Smooth muscle cell (in vitro differentiated cells): ENCODE measurements around the gene HECW1. TPM values are rescaled to one million over a fixed set of nuclear protein-coding genes. Genes with fewer than 3 reads are reported as not detected.

Experiments
- DNase-seq: peaks from one replicate; lab custom pipeline; 2025; ENCODE audit not compliant: unreplicated experiment; lab: John Stamatoyannopoulos, UW
- H2AFZ ChIP-seq: fragments of 200-600 bp; sonication (generic); 2 replicates; pipeline ENCODE4 v1.6.0; 2016; ENCODE audit warnings: antibody characterized with exemption, low read depth, mild to moderate bottlenecking
- H3F3A ChIP-seq: fragments of 200-600 bp; sonication (generic); 2 replicates; pipeline ENCODE4 v1.6.0; 2017; ENCODE audit warnings: antibody characterized with exemption, low read depth
- H3K27ac ChIP-seq: fragments of 200-600 bp; sonication (generic); 2 replicates; pipeline ENCODE4 v1.5.1; 2016; ENCODE audit warnings: low read depth, mild to moderate bottlenecking
- H3K27me3 ChIP-seq: fragments of 200-600 bp; sonication (generic); 2 replicates; pipeline ENCODE4 v1.6.1; 2016; ENCODE audit warnings: low read depth, mild to moderate bottlenecking
- H3K36me3 ChIP-seq: fragments of 200-600 bp; sonication (generic); 2 replicates; pipeline ENCODE4 v1.5.1; 2016; ENCODE audit warnings: low read depth
- H3K4me1 ChIP-seq: fragments of 200-600 bp; sonication (generic); 2 replicates; pipeline ENCODE4 v1.5.1; 2016; ENCODE audit warnings: low read depth
- H3K4me2 ChIP-seq: fragments of 200-600 bp; sonication (generic); 2 replicates; pipeline ENCODE4 v1.6.0; 2016; ENCODE audit warnings: mild to moderate bottlenecking
- H3K4me3 ChIP-seq: fragments of 200-600 bp; sonication (generic); 2 replicates; pipeline ENCODE4 v1.5.1; 2016; ENCODE audit warnings: mild to moderate bottlenecking
- H3K79me2 ChIP-seq: fragments of 200-600 bp; sonication (generic); 2 replicates; pipeline ENCODE4 v1.6.0; 2016; ENCODE audit warnings: low read depth, mild to moderate bottlenecking
- H3K9ac ChIP-seq: fragments of 200-600 bp; sonication (generic); 2 replicates; pipeline ENCODE4 v1.6.0; 2016; ENCODE audit warnings: low read depth
- H3K9me3 ChIP-seq: fragments of 200-600 bp; sonication (generic); replicated peaks from 2 replicates; pipeline ENCODE4 v1.5.1; 2016; ENCODE audit warnings: low read depth
- H4K20me1 ChIP-seq: fragments of 200-600 bp; sonication (generic); 2 replicates; pipeline ENCODE4 v1.6.0; 2016; ENCODE audit warnings: low read depth
- WGBS: methylation state at CpG from one replicate; pipeline ENCODE4 v1.1.7; 2016; ENCODE audit warnings: low lambda C conversion rate; 5-methylcytosine and 5-hydroxymethylcytosine counted together
- polyA plus RNA-seq: library from polyadenylated mRNA; unstranded; fragments of >200 nt; fragmentation: Nextera tagmentation; extraction: Ambion mirVana; gene quantifications from 2 replicates; pipeline ENCODE4 v1.2.1, GENCODE V29; 2016
- total RNA-seq: library from RNA; depleted of rRNA; stranded (reverse); fragments of >200 nt; gene quantifications from 2 replicates; pipeline ENCODE4 v1.2.3, GENCODE V29; 2014
- TF ChIP-seq, protein P1 (sequence below): fragments of 200-600 bp; sonication (generic); IDR thresholded peaks from 2 replicates; pipeline ENCODE4 v1.5.1; 2017; ENCODE audit warnings: borderline replicate concordance, mild to moderate bottlenecking, antibody characterized with exemption; ENCODE audit not compliant: insufficient read depth, poor library complexity, severe bottlenecking

HECW1 gene
- total and polyA plus RNA-seq, 2 experiments from 2014 or later = 0.09 to 0.49 TPM

DNA sequence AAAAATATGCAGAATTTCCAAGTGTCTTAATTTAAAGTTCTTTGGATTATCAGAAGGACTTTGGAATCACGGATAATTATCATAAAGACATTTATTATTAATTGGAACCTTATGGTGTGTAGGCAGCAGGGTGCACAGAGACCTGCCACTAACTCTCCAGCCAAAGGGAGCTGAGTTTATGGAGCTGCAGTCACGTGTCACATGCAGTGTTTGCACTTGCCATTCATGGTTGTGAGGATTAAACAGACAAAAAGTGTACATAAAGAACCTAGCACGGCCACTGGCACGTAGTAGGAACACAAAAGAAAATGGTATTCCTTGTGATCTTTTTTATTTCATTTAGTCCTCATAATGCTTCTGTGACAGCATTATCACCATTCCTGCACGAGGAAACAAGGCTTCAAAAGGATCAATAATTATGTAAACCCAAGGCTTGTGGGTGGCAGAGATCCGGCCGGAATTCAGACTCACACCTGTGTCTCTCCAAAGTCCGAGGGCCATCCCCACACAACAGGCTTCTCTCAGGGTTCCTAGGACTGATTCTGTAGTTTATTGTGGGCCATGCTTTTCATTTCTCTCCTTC is 326.5 kb downstream of the HECW1 start:
- Histone ChIP-seq H4K20me1 (no peaks in the 10 kb centered on the region), H3K79me2 (no peaks in the 10 kb centered on the region), H3K4me2 (no peak overlapping the region)

DNA sequence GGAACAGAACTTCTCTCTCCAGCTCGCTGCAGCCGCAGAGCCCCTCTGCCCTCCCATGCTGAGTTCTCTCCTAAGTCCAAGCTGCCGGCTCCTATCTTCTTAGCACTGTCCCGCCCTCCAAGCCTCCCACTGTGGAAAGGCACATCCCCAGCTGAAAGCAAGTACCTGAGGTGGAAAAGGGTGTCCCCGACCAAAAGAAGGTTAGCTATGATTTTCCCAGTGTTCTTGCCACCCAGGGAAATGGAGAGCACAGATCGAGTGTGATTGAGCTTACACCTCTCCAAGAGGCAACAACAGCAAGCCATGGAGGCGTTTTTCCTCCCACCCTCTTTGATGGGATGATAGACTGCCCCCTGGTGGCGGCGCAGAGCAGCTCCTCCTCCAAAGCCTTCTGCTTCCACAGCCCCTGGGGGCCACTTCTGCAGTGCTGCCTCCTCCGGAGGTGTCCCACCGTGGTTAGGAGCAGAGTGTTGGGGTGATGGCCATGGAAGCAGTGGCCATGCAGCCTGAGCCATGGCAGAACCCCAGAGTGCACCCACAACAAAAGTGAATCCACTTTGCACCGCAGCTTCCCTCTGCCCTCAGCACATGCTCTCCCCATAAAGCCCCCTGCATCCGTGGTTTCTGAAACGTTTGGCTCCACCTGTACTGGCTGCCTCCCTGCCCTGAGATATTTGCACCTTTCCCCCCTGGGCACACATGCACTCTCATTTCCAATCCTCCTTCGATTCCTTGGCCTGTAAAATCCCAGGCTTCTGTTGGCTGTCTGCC is 327.4 kb downstream of the HECW1 start:
- no peak overlapping the region for H3K27ac ChIP-seq
- no peak for DNase-seq
- no peaks in the 10 kb centered on the region for H3K4me1 ChIP-seq
- H3K36me3 ChIP-seq = no peaks in the 10 kb centered on the region
- TF ChIP-seq, protein P1, sequence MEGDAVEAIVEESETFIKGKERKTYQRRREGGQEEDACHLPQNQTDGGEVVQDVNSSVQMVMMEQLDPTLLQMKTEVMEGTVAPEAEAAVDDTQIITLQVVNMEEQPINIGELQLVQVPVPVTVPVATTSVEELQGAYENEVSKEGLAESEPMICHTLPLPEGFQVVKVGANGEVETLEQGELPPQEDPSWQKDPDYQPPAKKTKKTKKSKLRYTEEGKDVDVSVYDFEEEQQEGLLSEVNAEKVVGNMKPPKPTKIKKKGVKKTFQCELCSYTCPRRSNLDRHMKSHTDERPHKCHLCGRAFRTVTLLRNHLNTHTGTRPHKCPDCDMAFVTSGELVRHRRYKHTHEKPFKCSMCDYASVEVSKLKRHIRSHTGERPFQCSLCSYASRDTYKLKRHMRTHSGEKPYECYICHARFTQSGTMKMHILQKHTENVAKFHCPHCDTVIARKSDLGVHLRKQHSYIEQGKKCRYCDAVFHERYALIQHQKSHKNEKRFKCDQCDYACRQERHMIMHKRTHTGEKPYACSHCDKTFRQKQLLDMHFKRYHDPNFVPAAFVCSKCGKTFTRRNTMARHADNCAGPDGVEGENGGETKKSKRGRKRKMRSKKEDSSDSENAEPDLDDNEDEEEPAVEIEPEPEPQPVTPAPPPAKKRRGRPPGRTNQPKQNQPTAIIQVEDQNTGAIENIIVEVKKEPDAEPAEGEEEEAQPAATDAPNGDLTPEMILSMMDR = peak; percentile 81
- H4K20me1 ChIP-seq = no peaks in the 10 kb centered on the region
- WGBS = 59% methylated on average over 14 of the region's 15 CpGs
- no peak overlapping the region for H3K9ac ChIP-seq
- H3K4me3 ChIP-seq = no peak overlapping the region
- H2AFZ ChIP-seq = no peak overlapping the region
- H3F3A ChIP-seq = no peaks in the 10 kb centered on the region
- no peaks in the 10 kb centered on the region for H3K9me3 ChIP-seq
- no peaks in the 10 kb centered on the region for H3K27me3 ChIP-seq
- no peaks in the 10 kb centered on the region for H3K79me2 ChIP-seq
- H3K4me2 ChIP-seq = no peak overlapping the region

More for the DNA sequence above, 326.5 kb downstream of the HECW1 start:
- WGBS = 83% methylated on average over 8 of the region's 8 CpGs
- H3F3A ChIP-seq = no peaks in the 10 kb centered on the region
- H3K4me1 ChIP-seq = no peaks in the 10 kb centered on the region
- H2AFZ ChIP-seq = no peak overlapping the region
- no peaks in the 10 kb centered on the region for H3K27me3 ChIP-seq
- H3K4me3 ChIP-seq = no peak overlapping the region
- TF ChIP-seq, protein P1 = no peak
- DNase-seq = no peak
- H3K36me3 ChIP-seq = no peaks in the 10 kb centered on the region
- H3K9ac ChIP-seq = no peak overlapping the region
- H3K27ac ChIP-seq = no peak overlapping the region
- no peaks in the 10 kb centered on the region for H3K9me3 ChIP-seq

DNA sequence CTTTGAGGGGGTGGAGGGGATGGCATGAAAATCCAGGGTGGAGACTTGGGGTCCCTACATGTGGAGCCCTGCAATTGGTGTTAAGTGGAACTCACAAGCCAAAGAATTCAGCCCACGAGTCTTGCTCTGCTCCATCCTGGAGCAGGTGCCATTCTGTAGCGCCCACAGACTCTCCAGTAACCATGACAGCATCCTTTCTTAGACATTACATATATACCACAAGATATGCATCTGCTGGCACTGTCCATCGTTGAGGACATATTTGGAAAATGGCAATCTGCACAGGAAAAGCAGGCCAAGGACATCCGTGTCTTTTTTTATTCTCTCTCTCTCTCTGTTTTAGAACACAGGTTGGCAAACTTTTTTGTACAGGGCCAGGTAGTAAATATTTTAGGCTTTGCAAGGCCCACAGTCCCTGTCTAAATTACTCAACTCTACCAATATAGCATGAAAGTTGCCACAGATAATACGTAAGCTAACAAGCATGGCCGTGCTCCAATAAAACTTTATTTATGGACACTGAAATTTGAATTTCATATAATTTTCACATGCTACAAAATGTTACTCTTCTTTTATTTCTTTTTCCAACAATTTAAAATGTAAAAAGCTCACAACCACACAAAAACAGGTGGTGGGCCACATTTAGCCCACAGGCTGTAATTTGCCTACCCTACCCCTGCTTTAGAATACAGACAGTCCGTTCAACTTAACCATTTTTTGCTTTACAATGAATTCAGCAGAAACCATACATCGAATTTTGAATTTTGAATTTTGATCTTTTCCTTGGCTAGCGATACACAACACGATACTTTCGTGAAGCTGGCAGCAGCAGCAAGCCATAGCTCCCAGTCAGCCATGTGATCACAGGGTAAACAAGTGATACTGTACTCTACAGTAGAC is 329.0 kb downstream of the HECW1 start:
- no peaks in the 10 kb centered on the region for H4K20me1 ChIP-seq
- no peak overlapping the region for H3K4me3 ChIP-seq
- no peak overlapping the region for H3K4me2 ChIP-seq
- no peak overlapping the region for H3K9ac ChIP-seq
- H3K4me1 ChIP-seq = no peaks in the 10 kb centered on the region
- no peak for DNase-seq
- H3K27ac ChIP-seq = no peak overlapping the region
- H3K36me3 ChIP-seq = no peaks in the 10 kb centered on the region
- 93% methylated on average over 11 of the region's 11 CpGs for WGBS
- H3K27me3 ChIP-seq = no peaks in the 10 kb centered on the region
- TF ChIP-seq, protein P1 = no peak
- no peaks in the 10 kb centered on the region for H3F3A ChIP-seq
- H3K79me2 ChIP-seq = no peaks in the 10 kb centered on the region
- no peak overlapping the region for H2AFZ ChIP-seq
- H3K9me3 ChIP-seq = no peaks in the 10 kb centered on the region
